Endothelial cell of hepatic sinusoid (primary cell): ENCODE measurements around the gene SUPT7L.
"Not testable (repeated sequence)": the region's sequence is repeated elsewhere in the genome, so short reads cannot be mapped to it uniquely, and the experiment has no call there.

ENCODE experiments used
- in situ Hi-C: cut with HindIII; loops from 2 replicates; pipeline ENCODE4 v1.10.0; 2017; ENCODE audit warnings: low sequenced_read_pairs

Gene SUPT7L

DNA sequence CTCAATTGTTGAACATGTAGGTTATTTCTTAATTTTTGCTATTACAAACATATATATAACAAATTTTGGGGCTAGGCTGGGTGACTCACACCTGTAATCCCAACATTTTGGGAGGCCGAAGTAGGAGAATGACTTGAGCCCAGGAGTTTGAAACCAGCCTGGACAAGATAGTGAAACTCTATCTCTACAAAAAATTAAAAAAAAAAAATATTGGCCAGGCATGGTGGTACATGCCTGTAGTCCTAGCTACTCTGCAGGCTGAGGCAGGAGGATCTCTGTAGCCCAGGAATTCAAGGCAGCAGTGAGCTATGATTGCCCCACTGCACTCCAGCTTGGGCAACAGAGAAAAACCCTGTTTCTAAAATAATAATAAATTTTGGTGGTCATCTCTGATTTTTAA, 23.8 kb upstream of the SUPT7L start:
- in situ Hi-C loops: no loop called here

GRCh38 chr2:27685577-27685976, 22.2 kb upstream of the SUPT7L start:
- in situ Hi-C loops: no loop called here

DNA sequence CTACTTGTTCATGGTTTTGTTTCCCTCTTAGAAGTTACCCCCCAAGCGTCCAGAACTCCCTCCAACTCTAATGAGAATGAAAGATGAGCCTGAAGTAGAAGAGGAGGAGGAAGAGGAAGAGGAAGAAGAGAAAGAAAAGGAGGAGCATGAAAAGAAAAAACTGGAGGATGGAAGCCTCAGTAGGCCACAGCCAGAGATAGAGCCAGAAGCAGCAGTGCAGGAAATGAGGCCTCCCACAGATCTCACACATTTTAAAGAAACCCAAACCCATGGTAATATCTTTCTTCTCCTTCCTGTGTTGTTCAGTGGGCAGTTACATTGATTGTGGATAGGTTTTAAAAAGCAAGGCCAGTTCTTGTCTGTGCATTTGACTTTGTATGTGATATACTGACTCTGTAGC, 21.6 kb upstream of the SUPT7L start:
- in situ Hi-C loops: not testable (repeated sequence)

DNA sequence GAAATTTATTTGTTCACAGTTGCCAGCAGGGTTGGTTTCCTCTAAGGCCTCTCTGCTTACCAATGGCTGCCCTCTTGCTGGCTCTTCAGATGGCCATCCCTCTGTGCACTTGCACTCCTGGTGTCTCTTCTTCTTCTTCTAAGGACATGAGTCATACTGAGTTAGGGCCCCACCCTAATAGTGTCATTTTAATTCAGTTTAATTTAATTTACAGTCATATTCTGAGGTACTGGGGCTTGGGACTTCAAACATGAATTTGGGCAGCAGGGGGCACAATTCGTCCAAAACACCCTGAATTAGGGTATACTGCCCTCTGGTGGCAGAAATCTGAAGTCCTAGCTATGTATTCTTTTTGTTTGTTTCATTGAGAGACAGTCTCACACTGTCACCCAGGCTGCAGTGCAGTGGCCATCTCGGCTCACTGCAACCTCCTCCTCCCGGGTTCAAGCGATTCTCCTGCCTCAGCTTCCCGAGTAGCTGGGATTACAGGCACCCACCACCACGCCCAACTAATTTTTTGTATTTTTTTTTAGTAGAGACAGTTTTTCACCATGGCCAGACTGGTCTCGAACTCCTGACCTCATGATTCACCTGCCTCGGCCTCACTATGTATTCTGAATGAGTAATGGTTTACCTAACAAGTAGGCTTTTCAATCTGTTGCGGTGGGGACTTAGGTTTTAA, 20.1 kb upstream of the SUPT7L start:
- in situ Hi-C loops: no loop called here

GRCh38 chr2:27682334-27682771, 18.9 kb upstream of the SUPT7L start:
- in situ Hi-C loops: not testable (repeated sequence)

DNA sequence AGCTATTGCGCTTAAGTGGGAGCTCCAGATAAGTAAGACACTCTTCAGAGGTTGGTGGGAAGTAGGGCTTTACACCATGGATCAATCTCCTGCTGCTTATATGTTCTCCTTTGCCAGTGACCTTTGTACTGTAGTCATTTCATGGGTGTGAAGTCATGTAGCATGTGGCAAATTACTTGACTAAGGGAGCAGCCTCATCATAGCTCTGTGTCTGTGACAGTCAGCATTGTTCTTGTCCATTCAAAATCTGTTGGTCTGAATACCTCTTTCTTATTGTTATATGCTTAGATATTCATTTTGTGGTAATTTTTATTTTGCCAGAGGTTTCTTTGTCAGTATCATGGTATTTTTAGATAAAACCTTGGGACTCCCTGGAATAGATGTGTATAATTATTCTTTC, 18.4 kb upstream of the SUPT7L start:
- in situ Hi-C loops: no loop called here

DNA sequence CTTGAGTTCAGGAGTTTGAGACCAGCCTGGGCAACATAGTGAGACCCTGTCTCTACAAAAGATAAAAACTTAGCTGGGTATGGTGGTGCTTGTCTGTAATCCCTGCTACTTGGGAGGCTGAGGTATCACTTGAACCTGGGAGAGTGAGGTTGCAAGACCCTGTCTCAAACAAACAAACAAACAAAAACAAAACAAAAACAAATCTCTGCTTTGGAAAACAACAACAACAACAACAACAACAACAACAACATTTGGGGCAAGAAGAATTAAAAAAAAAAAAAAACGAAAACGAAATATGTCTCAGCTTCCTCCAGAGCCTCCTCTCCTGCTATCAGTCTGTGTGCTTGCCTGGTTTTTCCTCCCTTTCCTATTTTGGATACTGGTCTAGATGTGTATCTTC, 17.2 kb upstream of the SUPT7L start:
- in situ Hi-C loops: no loop called here

GRCh38 chr2:27672723-27673486, 9.5 kb upstream of the SUPT7L start:
- in situ Hi-C loops: no loop called here

DNA sequence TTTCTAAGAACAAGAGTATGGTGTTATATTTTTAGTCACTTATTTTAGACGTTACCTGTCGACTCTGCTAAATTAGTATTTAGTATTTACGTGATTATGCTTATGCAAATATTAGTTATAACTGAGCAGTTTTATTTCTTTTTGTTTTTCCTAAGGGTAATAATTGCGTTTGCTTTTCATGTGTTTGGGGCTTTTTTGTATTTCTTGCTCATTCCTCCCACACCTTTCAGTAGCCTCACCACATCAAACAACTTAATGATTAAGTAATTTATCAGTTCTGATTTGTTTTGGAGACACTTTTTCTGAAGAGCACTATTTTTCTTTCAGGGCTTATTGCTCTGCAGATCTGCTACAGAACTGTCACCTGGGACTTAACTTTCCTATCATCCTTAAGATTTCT, 7.8 kb upstream of the SUPT7L start:
- in situ Hi-C loops: no loop called here

DNA sequence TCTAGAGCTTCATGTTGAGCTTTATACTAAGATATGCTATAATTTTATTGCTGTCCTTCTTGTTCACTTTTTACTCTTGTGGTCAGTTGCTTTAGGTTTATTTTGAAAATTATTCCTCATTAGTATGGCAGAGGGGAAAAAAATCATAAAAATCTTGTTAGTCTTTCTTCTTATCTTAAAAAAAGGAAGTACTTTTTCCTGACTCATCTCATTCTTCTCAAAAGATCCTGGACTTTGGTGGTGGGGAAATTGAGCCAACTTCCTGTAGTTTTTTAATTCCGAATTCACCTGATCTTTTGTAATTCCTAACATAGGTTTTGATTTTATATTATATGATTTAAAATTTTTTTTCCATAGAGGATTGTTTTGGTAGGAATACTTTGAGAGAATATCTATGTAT, 4.0 kb upstream of the SUPT7L start:
- in situ Hi-C loops: no loop called here

GRCh38 chr2:27664622-27665363, 1.4 kb upstream of the SUPT7L start:
- in situ Hi-C loops: no loop called here

GRCh38 chr2:27664154-27664574, 750 bp upstream of the SUPT7L start:
- in situ Hi-C loops: no loop called here

DNA sequence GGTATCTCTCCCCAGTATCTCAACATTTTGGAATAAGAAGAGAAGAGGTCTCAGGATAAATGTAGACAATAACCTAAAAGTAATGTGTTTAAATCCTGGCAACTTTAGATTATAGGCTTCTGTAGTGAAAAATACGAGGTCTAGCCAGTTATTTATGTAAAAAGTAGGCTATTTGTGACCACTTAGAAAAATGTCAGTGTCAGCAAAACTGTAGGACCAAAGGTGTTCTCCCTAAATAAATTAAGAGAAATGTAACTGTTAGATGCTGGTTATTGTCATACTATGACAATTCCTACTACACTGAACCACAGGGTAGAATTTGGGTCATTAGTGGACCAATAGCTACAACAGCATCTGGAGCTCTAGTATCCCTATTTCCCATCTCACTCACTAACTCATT, 2.0 kb downstream of the SUPT7L start:
- in situ Hi-C loops: no loop called here

DNA sequence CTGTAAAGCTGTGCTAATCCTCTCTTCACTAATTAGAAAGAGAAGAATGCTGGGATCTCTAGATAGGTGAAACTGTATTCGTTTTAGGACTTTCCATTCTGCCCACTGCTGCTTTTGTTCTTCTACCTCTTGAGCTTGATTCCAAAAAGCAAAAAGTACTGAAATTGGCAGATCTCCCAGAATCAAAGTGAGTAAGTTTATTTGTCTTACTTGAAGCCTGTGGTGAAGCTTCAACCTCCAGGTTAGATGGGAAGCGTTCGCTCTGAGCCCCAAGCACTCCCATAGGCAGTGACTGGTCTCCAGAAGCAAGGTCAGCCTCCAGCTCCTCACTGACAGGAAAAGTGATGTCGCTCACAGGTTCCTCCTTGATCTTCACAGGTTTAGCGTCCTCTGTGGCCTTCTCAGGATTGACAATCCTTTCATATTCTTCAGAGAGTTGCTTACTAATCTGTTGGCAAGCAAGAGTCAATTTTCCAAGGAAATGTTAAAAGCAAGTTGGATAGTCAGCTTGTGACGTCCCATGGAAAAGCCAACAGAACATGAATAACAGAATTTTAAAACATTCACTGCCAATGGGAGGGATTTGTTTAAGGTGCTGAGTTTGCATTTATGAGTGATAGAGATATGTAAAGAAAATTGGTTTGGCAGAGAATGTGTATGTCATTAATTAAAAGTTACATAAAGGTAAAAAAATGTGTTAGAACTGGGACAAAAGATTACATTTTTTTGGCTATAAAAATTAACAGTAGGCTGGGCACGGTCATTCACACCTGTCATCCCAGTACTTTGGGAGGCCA, 8.1 kb downstream of the SUPT7L start:
- in situ Hi-C loops: loop anchor here (5.0 kb wide), 1 partner anchor 83 kb away; no protein-coding TSS in a partner anchor

GRCh38 chr2:27653397-27653796, 10.0 kb downstream of the SUPT7L start:
- in situ Hi-C loops: no loop called here

- in situ Hi-C loops: no loop called here
Observed at GRCh38 chr2:27652790-27653189, 10.6 kb downstream of the SUPT7L start.

GRCh38 chr2:27652341-27652740, 11.1 kb downstream of the SUPT7L start:
- in situ Hi-C loops: no loop called here

GRCh38 chr2:27651056-27651455, 12.4 kb downstream of the SUPT7L start:
- in situ Hi-C loops: no loop called here

DNA sequence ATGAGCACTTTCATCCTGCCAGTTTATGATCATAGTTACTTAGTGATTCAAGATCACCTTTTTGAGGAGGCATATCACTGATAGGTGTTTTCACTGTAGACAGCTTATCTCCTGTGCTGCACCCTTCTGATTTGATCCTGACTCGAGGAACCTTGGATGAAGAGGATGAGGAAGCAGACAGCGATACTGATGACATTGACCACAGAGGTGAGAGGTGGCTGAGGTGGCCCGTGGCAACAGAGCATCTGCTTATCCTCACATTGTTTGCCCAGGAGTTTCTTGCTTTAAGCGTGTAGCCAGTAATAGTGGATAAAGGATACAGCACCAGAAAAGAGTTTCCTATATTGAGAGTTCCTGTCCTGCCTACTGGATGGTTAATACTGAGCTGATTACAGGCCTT, 15.7 kb downstream of the SUPT7L start:
- in situ Hi-C loops: no loop called here

- in situ Hi-C loops: no loop called here
Observed at GRCh38 chr2:27647289-27647688, 16.1 kb downstream of the SUPT7L start.

- in situ Hi-C loops: no loop called here
Observed at GRCh38 chr2:27645197-27645596, 18.2 kb downstream of the SUPT7L start.
